Mesothelial cell of epicardium (in vitro differentiated cells): ENCODE results near the gene CTNNA2. TPM values are rescaled to one million over a fixed set of nuclear protein-coding genes. Genes with fewer than 3 reads are reported as not detected.
"Not testable (repeated sequence)": the region's sequence is repeated elsewhere in the genome, so short reads cannot be mapped to it uniquely, and the experiment has no call there.

ENCODE experiments used
- DNase-seq, 2 experiments: peaks; one replicate each; pipeline ENCODE4 v3.0.0; 2021; ENCODE audit warnings: low spot score in 2 of 2; ENCODE audit not compliant: unreplicated experiment in 2 of 2
- H3K27ac Mint-ChIP-seq: 2 replicates; pipeline ENCODE4 v1.8.0; 2021; ENCODE audit warnings: mixed read lengths
- H3K27me3 Mint-ChIP-seq: 2 replicates; pipeline ENCODE4 v1.8.0; 2021; ENCODE audit warnings: low read depth, mixed read lengths
- H3K36me3 Mint-ChIP-seq: 2 replicates; pipeline ENCODE4 v1.8.0; 2021; ENCODE audit warnings: mixed read lengths
- H3K4me1 Mint-ChIP-seq: 2 replicates; pipeline ENCODE4 v1.8.0; 2021; ENCODE audit warnings: mixed read lengths
- H3K4me3 Mint-ChIP-seq: 2 replicates; pipeline ENCODE4 v1.8.0; 2021; ENCODE audit warnings: mild to moderate bottlenecking, moderate library complexity, mixed read lengths
- H3K9me3 Mint-ChIP-seq: 2 replicates; pipeline ENCODE4 v1.8.0; 2021; ENCODE audit warnings: mixed read lengths
- CTCF ChIP-seq: fragments of 200-600 bp; sonication (generic); IDR thresholded peaks from one replicate; pipeline ENCODE4 v1.5.0; 2021; ENCODE audit warnings: antibody characterized with exemption; ENCODE audit not compliant: unreplicated experiment
- total RNA-seq: library from RNA; stranded (reverse); gene quantifications from 3 replicates; pipeline ENCODE4 v1.2.1, GENCODE V29; 2021

Gene CTNNA2
- total RNA-seq, 1 donor from 2014 or later = 4.9 TPM

- no peaks in the 10 kb centered on the region for H3K36me3 Mint-ChIP-seq
- no peaks in the 10 kb centered on the region for H3K27me3 Mint-ChIP-seq
- no peak overlapping the region for H3K4me3 Mint-ChIP-seq
- peak overlapping the region; percentile 58 for H3K27ac Mint-ChIP-seq
- H3K4me1 Mint-ChIP-seq = peaks cover 19% of the 10 kb centered on the region
- peaks cover 5% of the 10 kb centered on the region for H3K9me3 Mint-ChIP-seq
- no peak for DNase-seq
- no peak for TF ChIP-seq CTCF
Measured at GRCh38 chr2:80141007-80141726, 628.3 kb downstream of the CTNNA2 start.

GRCh38 chr2:80145499-80145898 lies 632.6 kb downstream of the CTNNA2 start:
- peaks cover 19% of the 10 kb centered on the region for H3K4me1 Mint-ChIP-seq
- no peaks in the 10 kb centered on the region for H3K9me3 Mint-ChIP-seq
- no peaks in the 10 kb centered on the region for H3K36me3 Mint-ChIP-seq
- no peaks in the 10 kb centered on the region for H3K27me3 Mint-ChIP-seq
- no peak overlapping the region for H3K27ac Mint-ChIP-seq
- no peak for TF ChIP-seq CTCF
- H3K4me3 Mint-ChIP-seq = no peak overlapping the region
- DNase-seq = no peak

- not testable (repeated sequence) for DNase-seq, H3K27me3 Mint-ChIP-seq, H3K36me3 Mint-ChIP-seq, H3K27ac Mint-ChIP-seq, H3K4me3 Mint-ChIP-seq, H3K9me3 Mint-ChIP-seq
- peaks cover 18% of the 10 kb centered on the region for H3K4me1 Mint-ChIP-seq
Measured at GRCh38 chr2:80146757-80147156, 633.9 kb downstream of the CTNNA2 start.

GRCh38 chr2:80147690-80148089 lies 634.8 kb downstream of the CTNNA2 start:
- no peaks in the 10 kb centered on the region for H3K36me3 Mint-ChIP-seq
- no peak overlapping the region for H3K27ac Mint-ChIP-seq
- H3K4me1 Mint-ChIP-seq = peaks cover 15% of the 10 kb centered on the region
- no peak overlapping the region for H3K4me3 Mint-ChIP-seq
- no peak for DNase-seq
- H3K27me3 Mint-ChIP-seq = no peaks in the 10 kb centered on the region
- no peaks in the 10 kb centered on the region for H3K9me3 Mint-ChIP-seq
- no peak for TF ChIP-seq CTCF

- Mint-ChIP-seq H3K27me3 (no peaks in the 10 kb centered on the region), H3K36me3 (no peaks in the 10 kb centered on the region), H3K9me3 (no peaks in the 10 kb centered on the region), H3K4me1 (peaks cover 5% of the 10 kb centered on the region), H3K4me3 (no peak overlapping the region), H3K27ac (no peak overlapping the region)
- TF ChIP-seq CTCF = no peak
- DNase-seq = no peak
Measured at GRCh38 chr2:80148906-80149305, 636.1 kb downstream of the CTNNA2 start.

GRCh38 chr2:80149991-80150390 lies 637.1 kb downstream of the CTNNA2 start:
- no peak for TF ChIP-seq CTCF
- no peak overlapping the region for H3K27ac Mint-ChIP-seq
- DNase-seq = no peak
- H3K9me3 Mint-ChIP-seq = no peaks in the 10 kb centered on the region
- no peak overlapping the region for H3K4me3 Mint-ChIP-seq
- H3K27me3 Mint-ChIP-seq = no peaks in the 10 kb centered on the region
- no peaks in the 10 kb centered on the region for H3K36me3 Mint-ChIP-seq
- peaks cover 5% of the 10 kb centered on the region for H3K4me1 Mint-ChIP-seq
